Measurements from ENCODE around the gene UBD. TPM values are rescaled to one million over a fixed set of nuclear protein-coding genes. Genes with fewer than 3 reads are reported as not detected.

UBD gene
- total RNA-seq = not detected in 2 replicates

DNA sequence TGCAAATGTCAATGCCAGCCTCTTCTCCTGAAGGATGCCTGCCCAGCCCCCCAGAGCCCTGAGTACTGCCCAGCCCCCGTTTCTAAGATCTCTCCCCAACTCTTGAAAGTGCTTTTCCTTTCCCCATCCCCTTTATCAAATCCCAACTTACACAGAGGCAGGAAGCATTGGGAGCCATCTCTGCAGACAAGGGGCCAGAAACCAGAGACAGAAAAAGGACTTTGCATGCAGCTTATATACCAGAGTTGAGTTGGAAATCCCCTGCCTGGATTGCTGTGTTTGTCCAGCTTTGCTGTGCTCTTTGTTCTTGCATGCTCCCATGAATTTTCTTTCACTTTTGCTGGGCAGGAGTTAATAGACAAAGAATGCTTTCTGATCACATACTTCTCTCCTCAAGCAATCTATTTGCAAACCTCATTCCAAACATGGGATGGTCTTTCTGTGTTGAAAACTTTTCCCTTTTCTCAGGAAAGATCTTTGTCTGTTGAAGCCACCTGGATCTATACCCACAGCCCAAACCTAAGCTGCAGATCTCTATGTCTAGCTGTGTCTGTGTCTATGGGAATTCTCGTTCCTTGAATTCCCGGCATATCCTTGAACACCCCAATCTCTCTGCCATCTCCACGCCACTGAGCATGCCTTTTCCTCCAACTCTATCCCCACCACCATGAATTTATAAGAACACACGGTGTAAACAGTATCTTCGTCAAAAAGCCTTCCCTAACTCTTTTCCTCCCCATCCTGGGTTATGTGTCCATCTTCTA, at the start of gene UBD:
Gene UBD (minus strand): TSS at position 209 of the 764 bp plus-strand sequence. CDS start 31 bp downstream, at position 178.

DNA sequence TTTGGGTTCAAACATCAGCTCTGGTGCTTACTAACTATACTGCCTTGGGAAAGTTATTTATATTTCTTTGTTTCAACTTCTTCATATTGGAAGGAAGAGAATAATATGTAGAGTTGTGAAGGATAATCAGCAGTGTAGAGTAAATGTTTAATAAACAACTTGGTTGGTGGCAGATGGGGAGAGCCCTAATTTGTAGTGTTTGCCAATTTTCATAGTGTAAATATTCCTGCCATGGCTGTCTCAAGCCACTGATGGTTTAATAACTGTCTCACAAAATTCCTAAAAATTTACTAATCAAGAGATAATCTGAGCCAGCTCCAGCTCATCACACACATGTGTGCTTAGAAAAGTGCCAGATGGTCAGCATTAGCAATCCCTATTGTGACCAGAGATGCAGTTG, 25.3 kb upstream of the UBD start, which contains the start of gene OR2H2:
Gene OR2H2 (plus strand): TSS at position 301 of the 400 bp plus-strand sequence. CDS start 2,824 bp downstream, outside the sequence.

Other genes starting within 250 kb of the UBD start
- gene OR5V1, start 190.9 kb downstream of the UBD start, total RNA-seq = not detected in 2 replicates
- gene OR12D3, start 184.4 kb downstream of the UBD start, total RNA-seq = not detected in 2 replicates
- gene OR12D2, start 164.1 kb downstream of the UBD start, total RNA-seq = not detected in 2 replicates
- not detected in 2 replicates for gene OR12D1, start 144.8 kb downstream of the UBD start, total RNA-seq
- not detected in 2 replicates for gene OR10C1, start 120.4 kb downstream of the UBD start, total RNA-seq
- gene OR11A1, start 102.7 kb downstream of the UBD start, total RNA-seq = not detected in 2 replicates
- gene OR2H1, start 102.6 kb downstream of the UBD start, total RNA-seq = not detected in 2 replicates
- not detected in 2 replicates for gene MAS1L, start 71.8 kb downstream of the UBD start, total RNA-seq
- not detected in 2 replicates for gene OR2H2, start 25.4 kb upstream of the UBD start, total RNA-seq
- 14.2 and 15.1 TPM in 2 replicates for gene GABBR1, start 73.5 kb upstream of the UBD start, total RNA-seq
- not detected in 2 replicates for gene MOG, start 97.4 kb upstream of the UBD start, total RNA-seq
- gene ZFP57, start 121.4 kb upstream of the UBD start, total RNA-seq = not detected in 2 replicates
- 8.6 and 13.2 TPM in 2 replicates for gene HLA-F, start 163.7 kb upstream of the UBD start, total RNA-seq